Hematopoietic multipotent progenitor cell treated with erythropoietin and hydrocortisone succinate and interleukin-3 and kit ligand, for 6 days (in vitro differentiated cells): ENCODE measurements around the gene AGRN.
A peak's percentile ranks its signal among the peaks of the same experiment; 100 is the strongest.
"Not testable (repeated sequence)": the region's sequence is repeated elsewhere in the genome, so short reads cannot be mapped to it uniquely, and the experiment has no call there.

Experiments used
- DNase-seq: peaks from one replicate; pipeline ENCODE4 v3.0.0-alpha.2; 2015

Gene AGRN

GRCh38 chr1:1069056-1069710 is 49.3 kb downstream of the AGRN start:
- peak; percentile 77 for DNase-seq

DNA sequence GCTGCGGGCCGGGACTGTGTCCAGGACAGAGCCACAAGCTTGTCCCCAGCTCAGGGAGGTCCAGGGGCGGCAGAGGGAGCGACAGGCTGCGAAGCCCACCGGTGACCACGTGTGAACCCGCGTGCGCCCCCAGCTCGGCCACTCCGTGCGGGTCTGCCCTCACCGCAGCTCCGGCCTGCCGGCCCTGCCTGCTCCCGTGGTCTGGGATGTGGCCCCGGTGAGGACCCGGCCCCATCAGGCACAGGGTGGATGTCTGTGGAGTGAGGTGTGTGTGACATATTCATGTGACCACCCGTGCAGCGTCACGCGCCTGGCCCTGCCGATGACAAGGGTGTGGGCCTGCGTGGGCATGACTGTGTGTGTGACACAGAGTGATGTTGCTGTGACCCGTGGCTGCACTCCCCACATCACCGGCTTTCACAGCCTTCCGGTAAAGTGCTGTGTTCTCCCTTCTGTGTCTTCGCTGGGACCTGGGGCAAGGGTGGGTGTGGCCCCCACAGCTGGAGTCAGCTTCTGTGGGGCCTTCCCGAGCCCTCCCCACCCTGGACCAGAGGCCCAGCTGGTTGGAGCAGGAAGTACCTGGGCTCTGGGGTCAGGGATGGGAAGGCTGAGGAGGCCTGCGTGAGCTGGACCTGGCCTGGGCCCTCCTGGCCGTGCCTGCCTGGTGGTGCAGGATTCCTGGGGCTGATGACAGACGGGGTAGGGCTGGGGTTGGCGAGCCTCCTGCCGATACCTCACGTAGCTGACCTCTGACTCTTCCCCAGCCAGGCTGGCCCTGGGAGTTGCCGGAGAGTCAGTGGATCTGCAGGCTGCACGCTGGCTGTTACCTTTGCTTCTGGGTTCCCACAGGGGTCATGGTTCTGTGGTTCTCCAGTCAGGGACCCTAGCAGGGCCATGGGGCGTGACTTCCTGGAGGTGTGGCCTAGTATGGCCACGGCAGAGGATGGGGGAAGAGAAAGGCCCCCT is 50.1 kb downstream of the AGRN start:
- DNase-seq = no peak

DNA sequence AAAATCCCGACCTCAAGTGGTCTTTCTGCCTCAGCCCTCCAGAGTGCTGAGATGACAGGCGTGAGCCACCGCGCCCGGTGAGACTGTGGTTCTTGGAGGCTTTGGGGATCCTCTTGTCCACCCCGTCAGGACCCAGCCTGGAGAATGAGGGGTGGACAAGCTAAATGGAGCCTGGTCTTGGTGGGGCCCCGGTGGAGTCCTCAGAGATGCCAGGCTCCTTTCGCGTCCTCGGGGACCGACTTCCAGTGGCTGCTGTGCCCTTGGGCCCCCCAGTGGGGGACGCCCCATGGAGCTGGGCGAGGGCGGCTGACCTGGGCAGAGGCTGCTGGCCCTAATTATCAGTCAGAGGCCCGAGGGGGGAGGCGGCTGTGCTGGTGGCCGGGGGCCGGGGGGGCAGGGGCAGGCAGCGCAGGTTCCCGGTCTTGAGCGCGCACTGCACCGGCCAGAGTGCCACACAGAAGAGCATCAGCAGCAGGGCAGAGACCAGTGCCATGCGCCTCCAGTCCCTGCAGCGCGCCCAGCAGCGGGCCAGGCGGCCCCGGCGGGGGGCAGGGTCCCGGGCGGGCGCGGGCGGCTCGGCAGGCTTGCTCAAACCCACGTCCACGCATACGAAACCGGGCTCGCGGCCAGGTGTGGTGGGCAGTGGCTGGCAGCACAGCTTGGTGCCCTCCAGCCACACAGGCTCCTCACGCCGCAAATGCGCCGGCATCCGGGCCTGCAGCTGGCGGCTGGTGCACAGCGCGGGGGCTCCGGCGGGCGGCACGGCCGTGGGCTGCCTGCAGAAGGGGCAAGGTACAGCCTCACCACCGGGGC is 51.8 kb downstream of the AGRN start:
- DNase-seq = no peak

DNA sequence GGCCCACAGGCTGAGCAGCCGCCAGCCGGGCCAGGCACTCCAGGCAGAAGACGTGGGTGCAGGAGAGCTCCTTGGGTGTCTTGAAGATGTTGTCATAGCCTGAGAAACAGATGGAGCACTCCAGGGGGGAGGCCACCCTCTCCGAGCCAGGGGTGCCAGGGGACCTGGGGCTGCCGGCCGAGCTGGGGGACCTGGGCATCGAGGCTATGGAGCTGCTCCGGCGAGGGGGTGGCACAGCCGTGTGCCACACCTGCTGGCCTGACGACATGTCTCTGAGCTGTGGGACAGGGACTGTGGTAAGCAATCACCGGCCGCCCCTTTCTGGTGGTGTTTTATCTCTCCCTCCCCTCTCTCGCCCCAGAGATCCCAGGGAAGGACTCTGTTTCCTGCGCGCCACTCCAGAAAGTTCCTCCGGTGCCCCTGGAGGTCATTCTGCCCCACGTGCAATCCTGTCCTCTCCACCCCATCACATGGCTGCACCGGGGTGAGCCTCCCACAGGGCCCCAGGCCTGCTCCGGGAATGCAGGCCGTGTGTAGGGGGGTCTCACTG is 52.5 kb downstream of the AGRN start:
- no peak for DNase-seq

- DNase-seq = no peak
Measured at GRCh38 chr1:1072849-1073742, 53.2 kb downstream of the AGRN start.

DNA sequence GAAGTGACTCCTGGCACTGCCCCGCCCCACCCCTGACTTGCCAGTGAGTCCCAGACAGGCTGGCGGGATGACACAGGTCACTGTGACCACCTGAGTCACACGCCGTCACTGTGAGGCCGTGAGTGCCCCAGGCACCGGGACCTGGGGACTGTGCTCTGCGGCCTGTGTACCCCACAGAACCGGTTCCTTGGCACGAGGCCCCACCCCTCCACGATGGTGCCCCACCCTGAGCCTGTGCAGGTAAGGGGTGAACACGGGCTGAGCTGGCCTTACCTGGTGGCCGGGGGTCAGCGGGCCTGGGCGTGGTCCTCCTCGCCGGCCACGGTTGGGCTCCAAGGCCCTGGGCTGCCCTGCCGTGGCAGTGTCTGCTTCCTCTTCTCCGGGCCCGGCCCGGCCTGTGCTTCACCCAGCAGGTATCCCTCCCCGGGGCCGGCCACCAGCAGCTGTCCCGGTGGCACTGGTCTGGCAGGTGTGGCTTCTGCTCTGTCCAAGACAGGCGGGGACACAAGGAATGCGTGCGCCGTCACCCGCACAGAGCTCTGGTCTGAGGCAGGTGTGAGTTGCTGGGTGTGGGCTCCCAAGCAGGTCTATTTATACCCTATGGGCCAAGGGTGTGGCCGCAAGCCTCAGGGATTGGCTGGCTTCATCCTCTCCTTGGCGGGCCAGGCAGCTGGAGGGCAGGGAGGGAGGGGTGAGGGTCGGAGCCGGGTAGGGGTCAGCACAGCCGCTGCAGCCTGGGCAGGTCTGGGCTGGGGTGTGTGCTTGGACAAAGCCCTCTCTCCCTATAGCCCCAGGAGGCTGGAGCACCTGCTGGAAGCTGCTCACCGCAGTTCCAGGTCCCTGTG is 54.0 kb downstream of the AGRN start, which contains the start of gene RNF223:
Gene RNF223 (minus strand): TSS at position 564 of the 845 bp plus-strand sequence. CDS start 1,740 bp downstream, outside the sequence.
- no peak for DNase-seq

DNA sequence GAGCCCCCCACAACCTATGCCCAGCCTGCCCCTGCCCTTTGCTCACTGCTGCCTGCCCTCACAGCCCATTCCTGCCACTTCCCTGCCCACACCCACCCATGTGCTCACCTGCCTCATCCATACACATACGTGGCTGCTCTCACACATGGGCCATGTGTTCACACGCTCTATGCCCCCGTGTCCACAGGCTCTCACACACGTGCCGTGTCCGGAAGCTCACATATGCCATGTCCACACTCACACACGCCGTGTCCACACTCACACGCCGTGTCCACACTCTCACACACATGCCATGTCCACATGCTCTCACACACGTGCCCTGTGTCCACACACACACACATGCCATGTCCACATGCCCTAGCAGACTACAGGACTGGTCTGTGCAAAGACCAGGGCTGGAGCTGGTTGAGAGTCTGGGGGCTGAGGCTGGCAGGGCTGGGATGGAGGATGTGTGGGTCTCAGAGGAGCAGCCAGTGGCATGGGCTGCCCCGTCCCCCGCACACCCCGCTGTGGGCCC is 54.8 kb downstream of the AGRN start:
- DNase-seq = no peak

GRCh38 chr1:1075148-1075935 is 55.4 kb downstream of the AGRN start:
- DNase-seq = no peak

GRCh38 chr1:1077396-1077795 is 57.5 kb downstream of the AGRN start:
- DNase-seq = not testable (repeated sequence)

DNA sequence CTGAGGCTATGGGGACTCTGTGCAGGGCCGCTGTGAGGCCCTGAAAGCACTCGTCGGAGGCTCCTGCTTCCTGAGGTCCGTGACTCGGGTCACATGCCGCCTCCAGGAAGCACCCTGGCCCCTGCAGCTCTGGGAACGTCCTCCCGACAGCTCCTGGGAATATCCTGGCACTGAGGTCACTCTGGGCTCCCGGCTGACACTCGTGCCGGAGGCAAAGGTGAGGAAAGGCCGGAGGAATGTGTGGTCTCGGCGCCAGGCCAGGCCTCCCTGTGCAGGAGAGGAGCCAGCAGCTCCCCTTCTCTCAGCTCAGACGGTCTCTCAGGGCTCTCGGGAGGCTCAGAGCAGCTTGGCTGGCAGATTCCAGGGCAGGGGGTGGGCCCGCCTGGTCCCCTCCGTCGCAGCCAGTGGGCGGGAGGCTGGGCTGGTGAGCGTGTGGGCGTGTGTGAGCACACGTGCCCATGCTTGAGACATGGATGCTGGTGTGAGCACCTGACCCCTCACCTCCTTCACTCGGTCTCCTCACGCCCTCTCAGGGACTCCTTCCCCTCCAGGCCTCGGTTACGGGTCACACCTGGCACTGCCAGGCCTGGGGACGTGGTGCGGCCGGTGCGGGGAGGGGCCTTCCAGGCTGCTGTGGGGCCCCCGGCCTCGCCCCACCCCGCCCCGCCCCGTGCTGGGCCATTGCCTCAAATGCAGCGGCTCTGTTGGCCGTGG is 59.6 kb downstream of the AGRN start:
- DNase-seq = peak; percentile 64

DNA sequence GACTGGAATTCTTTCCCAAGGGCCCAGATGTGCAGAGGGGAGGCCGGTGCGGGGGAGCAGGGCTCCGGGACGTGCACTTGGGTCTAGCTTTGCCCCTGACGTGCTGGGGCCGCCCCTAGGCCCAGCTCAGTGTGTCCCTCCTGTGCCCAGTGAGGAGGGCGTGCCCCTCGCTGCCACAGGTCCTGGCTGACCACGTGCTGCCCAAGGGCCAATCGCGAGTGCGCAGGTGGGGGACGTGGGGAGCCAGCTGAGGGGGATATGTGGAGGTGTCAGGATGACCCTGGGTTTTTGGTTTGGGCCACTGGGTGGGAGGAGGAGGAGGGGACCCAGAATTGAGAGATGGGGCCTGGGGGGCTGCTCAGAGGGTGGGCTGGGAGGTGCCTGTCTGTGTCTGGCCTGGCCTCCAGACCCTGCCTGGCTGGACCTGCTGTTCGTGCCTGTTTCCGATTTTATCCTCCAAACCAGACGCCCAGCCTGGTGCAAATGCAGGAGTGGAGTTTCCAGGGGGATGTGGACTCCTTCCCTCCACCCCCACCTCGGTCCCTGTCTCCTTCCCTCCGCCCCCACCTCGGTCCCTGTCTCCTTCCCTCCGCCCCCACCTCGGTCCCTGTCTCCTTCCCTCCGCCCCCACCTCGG is 60.3 kb downstream of the AGRN start:
- DNase-seq = peak; percentile 49

- DNase-seq = no peak
Measured at GRCh38 chr1:1080951-1081310, 61.0 kb downstream of the AGRN start.

- DNase-seq = no peak
Measured at GRCh38 chr1:1081311-1082238, 61.7 kb downstream of the AGRN start.

GRCh38 chr1:1082239-1082775 is 62.4 kb downstream of the AGRN start:
- DNase-seq = no peak

- DNase-seq = no peak
Measured at GRCh38 chr1:1082776-1083415, 63.0 kb downstream of the AGRN start.
